Measurements from ENCODE around the gene PSMA3.

PSMA3 gene

DNA sequence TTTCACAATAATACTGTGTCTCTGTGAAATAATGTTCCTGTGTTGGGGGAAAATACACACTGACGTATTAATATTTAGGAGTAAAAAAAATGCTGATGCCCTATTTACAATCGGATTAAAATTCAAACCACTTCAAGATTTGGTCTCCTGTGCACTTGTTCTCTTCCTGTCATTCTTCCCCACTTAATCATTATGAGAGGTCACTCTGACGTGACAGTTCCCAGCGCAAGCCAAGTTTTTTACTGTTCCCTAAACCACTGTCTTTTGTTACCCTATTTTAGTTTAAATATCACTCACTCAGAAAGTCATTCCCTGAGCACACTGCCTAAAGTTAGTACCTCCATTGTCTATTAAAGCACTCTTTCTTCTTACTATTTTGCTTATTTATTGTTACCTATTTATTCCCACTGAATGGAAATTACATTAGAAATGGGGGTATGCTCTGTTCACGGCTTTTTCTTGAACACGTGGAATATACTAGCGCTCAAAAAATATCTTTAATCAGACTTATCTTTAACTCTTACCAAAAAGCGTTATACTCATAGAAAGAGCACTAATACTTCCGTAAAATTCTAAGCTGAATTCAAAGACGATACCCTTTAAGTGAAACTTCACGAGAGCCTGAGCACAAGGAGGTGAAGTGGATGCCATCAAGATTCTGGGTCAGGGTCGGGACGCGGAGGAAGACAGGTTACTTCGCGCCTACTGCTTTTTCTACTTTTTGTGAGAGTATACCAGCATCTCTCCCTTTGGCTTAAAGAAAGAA is 670 bp upstream of the PSMA3 start:
- no peaks in the 10 kb centered on the region for H3K9me2 ChIP-seq (replicated peaks; ENCODE audit: insufficient read depth, low read length)
- no peaks in the 10 kb centered on the region for H3K9me3 ChIP-seq (replicated peaks; ENCODE audit: insufficient read depth, low read length)
- H3K79me2 ChIP-seq (ENCODE audit: low read length), result peaks cover 42% of the 10 kb centered on the region
- H4K20me1 ChIP-seq (ENCODE audit: insufficient read depth, low read length), result peaks cover 11% of the 10 kb centered on the region
- H3K36me3 ChIP-seq (replicated peaks; ENCODE audit: insufficient read depth, low read length), result no peaks in the 10 kb centered on the region
- 0 out of 2 replicates have a peak, but pooled peaks cover 16% of the 10 kb centered on the region for H3F3A ChIP-seq (ENCODE audit: insufficient read depth, low read length)
- peak overlapping the region; percentile 59 for H3K4me3 ChIP-seq (ENCODE audit: low read length)
- H2AFZ ChIP-seq (ENCODE audit: low read length), result peak overlapping the region; percentile 43
- DNase-seq, result peak; percentile 24
- 0 out of 2 replicates have a peak, but pooled peaks cover 6% of the 10 kb centered on the region for H3K4me1 ChIP-seq (ENCODE audit: low read length)
- H3K4me2 ChIP-seq (ENCODE audit: low read depth, low read length), result peak overlapping the region; percentile 72
- peak overlapping the region; percentile 99 for H3K27ac ChIP-seq (ENCODE audit: low read length)
- H3K9ac ChIP-seq (ENCODE audit: low read length), result peak overlapping the region; percentile 49; the same call in 1 of the 2 replicates
- no peak for TF ChIP-seq EZH2 (optimal IDR thresholded peaks at IDR 0.05; ENCODE audit: low read depth, low read length)
- no peak for TF ChIP-seq EZH2phosphoT487 (IDR thresholded peaks at IDR 0.05; ENCODE audit: low read length)
- TF ChIP-seq, protein P1, sequence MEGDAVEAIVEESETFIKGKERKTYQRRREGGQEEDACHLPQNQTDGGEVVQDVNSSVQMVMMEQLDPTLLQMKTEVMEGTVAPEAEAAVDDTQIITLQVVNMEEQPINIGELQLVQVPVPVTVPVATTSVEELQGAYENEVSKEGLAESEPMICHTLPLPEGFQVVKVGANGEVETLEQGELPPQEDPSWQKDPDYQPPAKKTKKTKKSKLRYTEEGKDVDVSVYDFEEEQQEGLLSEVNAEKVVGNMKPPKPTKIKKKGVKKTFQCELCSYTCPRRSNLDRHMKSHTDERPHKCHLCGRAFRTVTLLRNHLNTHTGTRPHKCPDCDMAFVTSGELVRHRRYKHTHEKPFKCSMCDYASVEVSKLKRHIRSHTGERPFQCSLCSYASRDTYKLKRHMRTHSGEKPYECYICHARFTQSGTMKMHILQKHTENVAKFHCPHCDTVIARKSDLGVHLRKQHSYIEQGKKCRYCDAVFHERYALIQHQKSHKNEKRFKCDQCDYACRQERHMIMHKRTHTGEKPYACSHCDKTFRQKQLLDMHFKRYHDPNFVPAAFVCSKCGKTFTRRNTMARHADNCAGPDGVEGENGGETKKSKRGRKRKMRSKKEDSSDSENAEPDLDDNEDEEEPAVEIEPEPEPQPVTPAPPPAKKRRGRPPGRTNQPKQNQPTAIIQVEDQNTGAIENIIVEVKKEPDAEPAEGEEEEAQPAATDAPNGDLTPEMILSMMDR (IDR thresholded peaks at IDR 0.05; ENCODE audit: low read length), result no peak
- no peaks in the 10 kb centered on the region for H3K27me3 ChIP-seq (replicated peaks; ENCODE audit: insufficient read depth, low read length)

- Histone ChIP-seq H3K9me3 (replicated peaks; ENCODE audit: insufficient read depth, low read length) (no peaks in the 10 kb centered on the region), H3K9me2 (replicated peaks; ENCODE audit: insufficient read depth, low read length) (no peaks in the 10 kb centered on the region), H3K9ac (ENCODE audit: low read length) (peak overlapping the region; percentile 97), H3K27ac (ENCODE audit: low read length) (peak overlapping the region; percentile 99; the same call in 1 of the 2 replicates), H3K4me1 (ENCODE audit: low read length) (0 out of 2 replicates have a peak, but pooled peaks cover 6% of the 10 kb centered on the region), H2AFZ (ENCODE audit: low read length) (no peak overlapping the region), H3K36me3 (replicated peaks; ENCODE audit: insufficient read depth, low read length) (no peaks in the 10 kb centered on the region), H3F3A (ENCODE audit: insufficient read depth, low read length) (0 out of 2 replicates have a peak, but pooled peaks cover 13% of the 10 kb centered on the region), H4K20me1 (ENCODE audit: insufficient read depth, low read length) (peaks cover 11% of the 10 kb centered on the region), H3K4me2 (ENCODE audit: low read depth, low read length) (peak overlapping the region; percentile 63), H3K27me3 (replicated peaks; ENCODE audit: insufficient read depth, low read length) (no peaks in the 10 kb centered on the region), H3K79me2 (ENCODE audit: low read length) (peaks cover 58% of the 10 kb centered on the region), H3K4me3 (ENCODE audit: low read length) (peak overlapping the region; percentile 95)
- DNase-seq, result no peak
- TF ChIP-seq, protein P1 (IDR thresholded peaks at IDR 0.05; ENCODE audit: low read length), result no peak
- TF ChIP-seq EZH2 (optimal IDR thresholded peaks at IDR 0.05; ENCODE audit: low read depth, low read length), result no peak
- no peak for TF ChIP-seq EZH2phosphoT487 (IDR thresholded peaks at IDR 0.05; ENCODE audit: low read length)
Measured at GRCh38 chr14:58245562-58245961, 919 bp downstream of the PSMA3 start.

GRCh38 chr14:58249611-58250010 is 5.0 kb downstream of the PSMA3 start:
- H3K4me3 ChIP-seq (ENCODE audit: low read length), result no peak overlapping the region
- H3K36me3 ChIP-seq (replicated peaks; ENCODE audit: insufficient read depth, low read length), result no peaks in the 10 kb centered on the region
- 0 out of 2 replicates have a peak, but pooled peaks cover 6% of the 10 kb centered on the region for H3K4me1 ChIP-seq (ENCODE audit: low read length)
- TF ChIP-seq EZH2 (optimal IDR thresholded peaks at IDR 0.05; ENCODE audit: low read depth, low read length) (no peak), EZH2phosphoT487 (IDR thresholded peaks at IDR 0.05; ENCODE audit: low read length) (no peak)
- TF ChIP-seq, protein P1 (IDR thresholded peaks at IDR 0.05; ENCODE audit: low read length), result no peak
- H3K4me2 ChIP-seq (ENCODE audit: low read depth, low read length), result no peak overlapping the region
- no peak overlapping the region for H3K9ac ChIP-seq (ENCODE audit: low read length)
- no peaks in the 10 kb centered on the region for H3K9me2 ChIP-seq (replicated peaks; ENCODE audit: insufficient read depth, low read length)
- peaks cover 84% of the 10 kb centered on the region for H3K79me2 ChIP-seq (ENCODE audit: low read length)
- H3K27me3 ChIP-seq (replicated peaks; ENCODE audit: insufficient read depth, low read length), result no peaks in the 10 kb centered on the region
- no peak overlapping the region for H2AFZ ChIP-seq (ENCODE audit: low read length)
- 0 out of 2 replicates have a peak, but pooled peaks cover 7% of the 10 kb centered on the region for H3F3A ChIP-seq (ENCODE audit: insufficient read depth, low read length)
- no peak for DNase-seq
- peaks cover 11% of the 10 kb centered on the region for H4K20me1 ChIP-seq (ENCODE audit: insufficient read depth, low read length)
- H3K9me3 ChIP-seq (replicated peaks; ENCODE audit: insufficient read depth, low read length), result no peaks in the 10 kb centered on the region
- no peak overlapping the region for H3K27ac ChIP-seq (ENCODE audit: low read length)
